Hematopoietic multipotent progenitor cell treated with erythropoietin and hydrocortisone succinate and interleukin-3 and kit ligand, for 17 days (in vitro differentiated cells): ENCODE measurements around the gene BCAS3.
"Not testable (repeated sequence)": the region's sequence is repeated elsewhere in the genome, so short reads cannot be mapped to it uniquely, and the experiment has no call there.

Source experiments
- DNase-seq: peaks from one replicate; pipeline ENCODE4 v3.0.0-alpha.2; 2015; ENCODE audit warnings: low spot score

The BCAS3 gene

DNA sequence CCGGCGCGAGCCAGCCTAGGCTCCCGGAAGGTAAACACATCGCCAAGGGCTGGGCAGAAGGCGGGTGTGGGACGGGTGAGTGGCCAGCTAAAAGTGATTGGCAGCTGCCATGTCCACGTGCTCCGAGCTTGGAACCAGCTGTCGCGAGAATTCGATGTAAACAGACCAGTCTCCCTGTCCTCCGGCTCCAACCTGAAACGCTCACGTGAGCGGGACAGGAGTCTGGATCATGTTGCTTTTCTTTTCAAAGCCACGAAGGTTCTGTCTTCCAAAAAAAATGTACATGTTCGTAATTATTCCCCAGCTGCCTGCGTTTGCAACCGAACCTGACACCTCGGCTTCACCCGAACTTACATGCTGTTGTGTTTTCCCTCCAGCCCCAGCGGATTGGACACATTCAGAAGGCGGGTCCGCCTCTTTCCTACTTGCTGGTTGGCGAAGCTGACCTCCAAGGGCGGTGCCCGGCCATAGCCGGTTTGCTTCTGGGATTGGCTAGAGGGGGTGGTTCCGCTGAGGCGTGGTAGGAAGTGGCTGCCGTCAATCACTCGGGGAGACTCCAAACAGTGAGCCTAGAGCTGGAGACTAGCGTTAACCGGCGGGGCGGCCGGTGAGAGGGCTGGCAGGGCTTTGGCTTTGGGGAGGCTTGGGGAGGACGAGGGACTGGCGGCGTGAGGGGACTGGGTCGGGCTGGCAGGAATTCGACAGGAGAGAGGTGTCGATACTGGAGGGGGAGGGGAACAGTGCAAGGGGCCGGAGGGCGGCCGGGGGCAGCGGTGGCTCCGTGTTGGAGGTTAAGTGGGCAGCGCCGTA lies at the start of gene BCAS3:
Gene BCAS3 (plus strand): TSS at position 544 of the 810 bp plus-strand sequence.
- peak; percentile 99 for DNase-seq

DNA sequence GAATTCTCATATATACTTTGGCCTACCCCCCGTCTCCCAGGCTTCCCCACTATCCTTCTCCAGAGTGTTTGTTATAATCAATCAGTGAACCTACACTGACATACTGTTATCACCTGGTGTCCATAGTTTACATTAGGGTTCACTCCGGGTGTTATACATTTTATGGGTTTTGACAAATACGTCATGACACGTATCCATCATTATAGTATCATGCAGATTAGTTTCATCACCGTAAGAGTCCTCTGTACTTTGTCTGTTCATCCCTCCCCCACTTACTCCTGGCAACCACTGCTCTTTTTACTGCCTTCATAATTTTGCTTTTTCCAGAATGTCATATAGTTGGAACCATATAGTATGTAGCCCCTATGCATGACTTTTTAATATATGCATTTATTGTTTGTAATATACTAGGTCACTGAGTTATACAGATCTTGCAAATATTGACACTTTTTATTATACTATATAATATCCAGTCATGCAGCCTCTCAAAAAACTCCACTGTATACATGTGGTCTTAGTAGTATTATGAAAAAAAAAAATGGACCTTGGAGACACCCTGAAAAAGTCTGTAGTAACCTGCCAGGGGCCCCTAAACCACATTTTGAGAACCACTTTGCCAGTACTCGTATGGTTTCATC lies 49.3 kb upstream of the BCAS3 start:
- no peak for DNase-seq

DNA sequence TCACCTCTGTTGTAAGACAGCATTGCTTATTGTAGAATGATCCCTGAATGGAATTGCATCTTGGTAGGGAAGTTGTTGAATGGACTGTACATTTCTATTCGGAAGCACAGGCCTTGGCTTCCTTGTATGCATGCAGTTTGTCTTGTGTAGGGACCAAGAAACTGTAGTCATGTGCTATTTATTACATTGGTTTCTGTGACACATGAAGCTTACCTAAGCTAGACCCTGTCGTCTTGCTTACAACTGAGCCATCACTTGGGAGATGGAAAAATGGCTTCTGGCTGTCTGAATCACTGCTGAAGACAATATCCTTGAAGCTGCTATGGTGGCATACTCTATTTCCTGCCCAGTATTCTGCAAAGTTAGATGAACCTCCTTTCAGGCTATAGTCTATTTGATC lies 48.5 kb upstream of the BCAS3 start:
- no peak for DNase-seq

DNA sequence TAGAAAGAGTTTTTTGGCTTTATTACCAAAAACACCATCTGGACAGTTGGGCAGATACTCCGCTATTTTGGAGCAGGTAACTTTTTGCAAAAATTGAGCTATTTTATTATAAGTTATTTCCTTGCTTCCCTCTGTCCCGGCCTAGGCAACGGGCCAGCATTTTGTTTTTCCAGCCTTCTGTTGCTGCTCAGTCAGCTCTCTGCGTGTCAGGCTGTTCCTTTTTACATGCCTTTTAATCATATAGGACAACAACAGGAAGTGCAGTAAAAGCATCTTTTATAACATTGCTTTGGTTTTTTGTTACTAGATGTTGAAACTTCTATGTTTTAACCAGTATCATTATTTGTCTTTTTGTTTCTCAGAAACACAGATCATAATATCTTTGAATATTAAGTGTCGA lies 47.3 kb upstream of the BCAS3 start:
- no peak for DNase-seq

DNA sequence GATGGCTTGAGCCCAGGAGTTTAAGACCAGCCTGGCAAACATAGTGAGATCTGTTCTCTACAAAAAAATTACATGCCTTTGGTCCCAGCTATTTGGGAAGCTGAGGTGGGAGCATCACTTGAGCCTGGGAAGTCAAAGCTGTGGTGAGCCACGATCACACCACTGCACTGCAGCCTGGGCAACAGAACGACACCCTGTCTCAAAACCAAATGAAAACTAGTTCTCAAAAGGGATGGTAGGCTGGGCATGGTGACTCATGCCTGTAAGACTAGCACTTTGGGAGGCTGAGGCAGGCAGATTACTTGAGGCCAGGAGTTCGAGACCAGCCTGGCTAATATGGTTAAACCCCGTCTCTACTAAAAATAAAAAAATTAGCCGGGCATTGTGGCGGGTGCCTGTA lies 46.5 kb upstream of the BCAS3 start:
- DNase-seq, result no peak

DNA sequence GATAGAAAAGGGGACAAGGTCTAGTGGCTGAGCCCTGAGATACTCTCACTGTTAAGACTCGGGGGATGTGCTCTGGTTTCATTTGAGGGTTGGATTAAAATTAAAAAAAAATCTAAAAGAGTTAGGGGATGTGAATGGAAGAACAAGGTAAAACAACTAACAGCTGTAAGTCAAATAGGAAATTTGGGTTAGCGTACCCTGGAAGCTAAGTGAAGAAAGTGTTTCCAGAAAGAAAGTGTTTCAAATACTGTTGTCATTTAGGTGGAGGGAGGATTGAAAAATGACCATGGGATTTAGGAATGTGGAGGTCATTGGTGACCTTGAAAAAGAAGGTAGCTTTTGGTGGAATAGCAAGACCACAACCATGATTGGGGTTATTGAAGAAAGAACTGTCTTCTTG lies 40.0 kb upstream of the BCAS3 start:
- DNase-seq, result no peak

DNA sequence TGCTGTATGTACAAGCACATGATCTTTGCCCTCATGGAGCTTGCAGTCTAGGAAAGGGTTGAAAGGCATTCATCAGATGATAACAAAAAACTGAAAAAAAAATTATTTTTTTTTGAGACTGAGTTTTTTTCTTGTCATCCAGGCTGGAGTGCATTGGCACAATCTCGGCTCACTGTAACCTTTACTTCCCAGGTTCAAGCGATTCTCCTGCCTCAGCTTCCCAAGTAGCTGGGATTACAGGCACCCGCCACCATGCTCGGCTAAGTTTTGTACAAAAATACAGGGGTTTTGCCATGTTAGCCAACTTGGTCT lies 38.7 kb upstream of the BCAS3 start:
- no peak for DNase-seq

DNA sequence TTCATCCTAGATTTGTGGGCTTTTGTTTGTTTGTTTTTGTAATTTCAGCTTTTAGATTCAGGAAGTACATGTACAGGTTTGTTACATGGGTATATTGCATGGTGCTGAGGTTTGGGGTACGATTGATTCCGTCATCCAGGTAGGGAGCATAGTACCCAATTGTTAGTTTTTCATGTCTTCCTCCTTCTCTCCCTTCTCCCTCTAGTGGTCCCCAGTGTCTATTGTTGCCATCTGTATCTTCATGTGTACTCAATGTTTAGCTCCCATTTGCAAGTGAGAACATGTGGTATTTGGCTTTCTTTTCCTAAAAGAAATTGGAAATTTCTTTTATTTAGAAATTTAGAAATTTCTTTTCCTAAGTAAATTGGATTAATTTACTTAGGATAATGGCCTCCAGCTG lies 37.1 kb upstream of the BCAS3 start:
- no peak for DNase-seq

DNA sequence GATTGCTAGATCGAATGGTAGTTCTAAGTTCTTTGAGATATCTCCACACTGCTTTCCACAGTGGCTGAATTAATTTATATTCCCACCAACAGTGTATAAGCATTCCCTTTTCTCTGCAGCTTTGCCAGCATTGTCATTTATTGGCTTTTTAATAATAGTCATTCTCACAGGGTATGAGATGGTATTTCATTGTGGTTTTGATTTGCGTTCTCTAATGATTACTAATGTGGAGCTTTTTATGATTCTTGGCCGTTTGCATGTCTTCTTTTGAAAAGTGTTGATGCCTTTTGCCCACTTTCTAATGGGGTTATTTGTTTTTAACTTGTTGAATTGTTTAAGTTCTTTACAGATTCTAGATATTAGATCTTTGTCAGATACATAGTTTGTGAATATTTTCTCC lies 36.5 kb upstream of the BCAS3 start:
- DNase-seq, result no peak

DNA sequence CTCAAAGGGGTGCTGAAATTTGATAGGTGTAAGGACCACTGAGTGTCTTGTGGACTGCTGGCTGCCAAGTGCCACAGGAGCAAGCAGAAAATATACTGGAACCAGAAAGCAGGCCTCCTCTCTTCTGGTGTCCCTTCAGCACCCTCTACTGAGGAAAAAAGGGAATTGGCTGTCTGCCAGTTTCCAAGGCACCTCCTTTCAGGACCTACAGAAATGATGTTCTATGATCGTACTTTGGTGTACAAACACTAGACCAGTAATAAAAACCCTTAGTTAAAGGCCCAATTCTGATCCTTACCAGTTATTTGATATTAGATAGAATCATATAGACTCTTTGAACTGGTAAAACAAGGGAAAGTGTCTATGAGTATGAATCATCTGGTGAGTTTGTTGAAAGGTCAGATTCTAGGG lies 35.8 kb upstream of the BCAS3 start:
- peak; percentile 91 for DNase-seq

DNA sequence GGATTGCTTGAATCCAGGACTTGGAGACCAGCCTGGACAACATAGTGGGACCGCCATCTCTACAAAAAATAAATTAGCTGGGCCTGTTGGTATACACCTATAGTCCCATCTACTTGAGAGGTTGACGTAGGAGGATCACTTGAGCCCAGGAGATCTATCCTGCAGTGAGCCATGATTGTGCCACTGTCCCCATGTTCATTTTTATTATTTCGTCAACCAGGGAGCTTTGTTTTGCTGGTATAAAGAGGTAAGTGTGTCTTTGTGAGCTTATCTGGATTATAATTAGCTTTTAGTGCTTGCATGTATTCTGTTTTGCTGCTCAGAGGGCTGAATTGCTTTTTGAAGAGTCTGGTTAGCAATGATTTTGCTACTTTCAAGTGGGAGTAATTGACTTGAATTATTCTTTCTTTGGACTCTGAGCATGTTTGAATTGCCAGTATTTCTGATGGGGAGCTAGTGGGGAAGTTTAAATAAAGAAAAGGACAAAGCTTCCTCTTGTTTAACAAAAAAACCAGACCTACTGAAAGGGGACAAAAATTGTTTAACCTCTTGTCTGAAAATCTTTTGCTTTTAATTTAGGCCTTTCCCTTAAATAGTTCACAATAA lies 31.6 kb upstream of the BCAS3 start:
- no peak for DNase-seq

DNA sequence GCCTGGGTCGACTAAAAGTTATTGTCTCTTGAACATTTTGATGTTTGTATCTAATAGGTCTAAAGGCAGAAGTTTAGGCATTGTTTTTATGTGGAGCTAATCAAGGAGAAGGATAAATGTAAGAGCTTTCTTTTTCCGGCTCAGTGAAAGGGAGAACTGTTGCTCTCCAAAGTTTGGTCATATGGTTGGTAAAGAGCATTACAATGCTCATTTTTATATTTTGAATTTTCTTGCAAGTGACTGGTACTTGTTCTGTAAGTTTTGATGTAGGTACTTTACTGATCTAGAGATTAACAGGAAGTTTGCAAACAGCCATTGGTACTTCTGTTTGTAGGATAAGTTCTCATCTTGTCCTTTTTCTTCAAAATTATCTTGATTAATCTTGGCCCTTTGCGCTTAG lies 30.9 kb upstream of the BCAS3 start:
- DNase-seq, result no peak

DNA sequence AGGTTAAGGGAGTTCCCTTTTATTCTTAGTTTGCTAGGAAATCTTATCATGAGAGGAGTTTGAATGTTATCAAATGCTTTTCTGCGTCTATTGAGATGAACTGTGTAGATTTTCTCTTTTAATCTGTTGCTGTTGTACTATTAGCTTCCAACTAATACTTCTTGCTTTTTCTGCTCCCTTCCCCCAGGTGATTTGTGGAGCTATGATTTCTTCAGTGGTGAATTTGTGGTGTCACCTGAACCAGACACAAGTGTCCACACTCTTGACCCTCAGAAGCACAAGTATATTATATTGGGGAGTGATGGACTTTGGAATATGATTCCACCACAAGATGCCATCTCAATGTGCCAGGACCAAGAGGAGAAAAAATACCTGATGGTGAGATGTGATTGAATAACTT lies 29.9 kb upstream of the BCAS3 start:
- no peak for DNase-seq

DNA sequence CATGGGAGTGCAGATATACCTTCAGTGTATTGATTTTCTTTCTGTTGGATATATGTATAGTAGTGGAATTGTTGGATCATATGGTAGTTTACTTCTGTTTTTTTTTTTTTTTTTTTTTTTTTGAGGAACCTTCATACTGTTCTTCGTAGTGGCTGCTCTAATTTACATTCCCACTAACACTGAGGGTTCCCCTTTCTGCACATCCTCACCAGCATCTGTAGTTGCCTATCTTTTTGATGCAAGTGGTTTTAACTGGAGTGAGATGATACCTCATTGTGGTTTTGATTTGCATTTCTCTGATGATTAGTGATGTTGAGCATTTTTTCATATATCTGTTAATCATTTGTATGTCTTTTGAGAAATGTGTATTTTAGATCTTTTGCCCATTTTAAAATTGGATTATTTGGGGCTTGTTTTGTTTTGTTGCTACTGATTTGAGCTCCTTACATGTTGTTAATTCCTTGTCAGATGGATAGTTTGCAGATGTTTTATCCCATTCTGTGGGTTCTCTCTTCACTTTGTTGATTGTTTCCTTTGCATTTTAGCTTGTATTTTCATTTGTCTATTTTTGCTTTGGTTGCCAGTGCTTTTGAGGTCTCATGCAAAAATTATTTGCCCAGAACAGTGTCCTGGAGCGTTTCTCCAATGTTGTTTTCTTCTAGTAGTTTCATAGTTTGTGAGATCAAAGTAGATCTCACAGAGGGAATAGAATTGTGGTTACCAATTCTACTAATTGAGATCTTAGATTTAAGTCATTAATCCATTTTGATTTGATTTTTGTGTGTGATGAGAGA lies 25.0 kb upstream of the BCAS3 start:
- no peak for DNase-seq

DNA sequence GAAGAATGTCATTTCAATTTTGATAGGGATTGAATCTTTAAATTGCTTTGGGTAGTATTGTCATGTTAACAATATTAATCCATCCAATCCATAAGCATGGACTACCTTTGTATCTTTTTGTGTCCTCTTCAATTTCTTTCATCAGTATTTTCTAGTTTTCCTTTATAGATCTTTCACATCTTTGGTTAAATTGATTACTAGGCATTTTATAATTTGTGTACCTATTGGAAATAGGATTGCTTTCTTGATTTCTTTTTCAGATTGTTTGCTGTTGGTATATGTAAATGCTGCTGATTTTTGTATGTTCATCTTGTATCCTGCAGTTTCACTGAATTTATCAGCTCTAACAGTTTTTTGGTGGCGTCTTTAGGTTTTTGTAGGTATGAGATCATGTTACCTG lies 24.1 kb upstream of the BCAS3 start:
- DNase-seq, result no peak

DNA sequence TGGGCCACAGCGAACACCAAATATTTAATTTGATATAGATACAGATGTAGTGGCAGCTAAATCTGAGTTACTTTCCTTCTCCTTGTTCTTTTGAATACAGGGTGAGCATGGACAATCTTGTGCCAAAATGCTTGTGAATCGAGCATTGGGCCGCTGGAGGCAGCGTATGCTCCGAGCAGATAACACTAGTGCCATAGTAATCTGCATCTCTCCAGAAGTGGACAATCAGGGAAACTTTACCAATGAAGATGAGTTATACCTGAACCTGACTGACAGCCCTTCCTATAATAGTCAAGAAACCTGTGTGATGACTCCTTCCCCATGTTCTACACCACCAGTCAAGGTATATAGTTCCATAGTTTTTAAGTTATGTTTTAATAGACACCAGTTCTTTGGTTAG lies 21.2 kb upstream of the BCAS3 start:
- no peak for DNase-seq

DNA sequence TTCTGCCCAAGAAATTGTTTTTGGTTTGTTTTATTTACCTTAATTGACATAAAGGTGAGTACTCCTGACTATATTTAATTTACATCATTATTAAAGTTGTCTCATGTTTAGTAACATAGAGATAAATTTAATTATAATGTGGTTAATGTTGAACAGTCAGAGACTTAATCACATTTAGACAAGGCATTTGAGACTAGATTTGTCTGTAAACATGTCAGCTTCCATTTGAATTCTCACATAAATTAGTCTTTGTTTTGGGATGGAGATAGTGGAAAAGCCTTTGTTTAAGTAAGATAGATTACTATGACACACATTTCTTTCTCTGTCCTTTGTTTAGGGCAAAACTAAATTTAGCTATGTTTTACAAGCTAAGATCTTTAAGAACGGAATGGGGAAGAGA lies 18.5 kb upstream of the BCAS3 start:
- DNase-seq, result no peak

DNA sequence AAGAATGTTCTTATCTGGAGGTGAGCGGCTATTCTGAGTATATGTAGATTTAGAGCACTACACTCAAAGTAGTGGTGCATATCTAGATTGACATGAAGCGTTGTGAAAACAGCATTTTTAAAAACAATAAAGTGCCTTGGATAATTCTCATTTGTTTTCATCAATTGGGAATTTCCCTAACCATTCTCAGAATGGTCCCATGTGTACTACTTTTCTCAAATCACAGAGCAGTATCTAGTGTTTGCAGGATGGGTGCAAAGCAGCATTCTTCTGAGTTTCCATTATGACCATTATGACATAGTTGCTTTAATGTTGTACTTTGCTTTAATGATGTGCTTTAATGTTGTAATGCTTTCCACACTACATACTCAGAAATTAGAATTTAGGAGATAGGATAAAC lies 16.2 kb upstream of the BCAS3 start:
- no peak for DNase-seq

DNA sequence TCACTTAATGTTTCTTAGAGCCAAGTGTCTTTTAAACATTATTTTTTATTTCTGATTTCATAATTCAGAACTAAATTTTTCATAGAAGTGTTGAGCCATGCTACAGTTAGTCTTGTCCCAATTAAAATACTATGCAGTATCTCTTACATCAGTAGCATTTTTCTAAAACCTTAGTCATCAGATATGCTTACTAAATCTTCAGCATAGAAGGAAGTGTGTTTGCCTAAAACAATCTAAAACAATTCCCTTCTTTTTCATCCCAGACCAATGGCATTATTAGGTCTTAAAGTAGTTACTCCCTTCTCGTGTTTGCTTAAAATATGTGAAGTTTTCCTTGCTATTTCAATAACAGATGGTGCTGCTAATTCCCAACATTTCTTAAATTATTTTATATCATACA lies 13.6 kb upstream of the BCAS3 start:
- no peak for DNase-seq

DNA sequence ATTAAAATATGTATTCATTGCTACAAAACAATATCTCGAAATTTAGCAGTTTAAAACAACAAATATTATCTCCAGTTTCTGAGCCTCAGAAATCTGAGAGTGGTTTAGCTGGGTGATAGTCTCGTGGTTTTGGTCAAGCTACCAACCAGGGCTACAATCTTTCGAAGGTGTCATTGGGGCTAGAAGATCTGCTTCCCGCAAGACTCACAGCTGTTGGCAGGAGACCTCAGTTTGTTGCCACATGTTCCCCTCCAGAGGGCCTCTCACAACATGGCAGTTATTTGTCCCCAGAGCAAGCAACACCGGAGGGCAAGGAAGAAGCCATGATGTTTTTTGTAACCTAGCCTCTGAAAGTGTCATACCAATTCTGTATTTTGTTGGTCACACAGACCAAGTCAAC lies 12.0 kb upstream of the BCAS3 start:
- no peak for DNase-seq

DNA sequence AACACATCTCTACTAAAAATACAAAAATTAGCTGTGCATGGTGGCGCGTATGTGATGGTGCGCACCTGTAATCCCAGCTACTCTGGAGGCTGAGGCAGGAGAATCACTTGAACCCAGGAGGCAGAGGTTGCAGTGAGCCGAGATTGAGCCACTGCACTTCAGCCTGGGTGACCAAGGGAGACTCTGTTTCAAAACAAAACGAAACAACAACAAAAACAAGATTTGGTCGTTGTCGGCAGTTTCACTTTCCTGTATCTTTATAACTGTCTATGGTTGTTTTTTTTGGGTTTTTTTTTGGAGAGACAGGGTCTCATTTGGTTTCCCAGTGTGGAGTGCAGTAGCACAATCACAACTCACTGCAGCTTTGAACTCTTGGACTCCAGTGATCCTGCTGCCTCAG lies 8.9 kb upstream of the BCAS3 start:
- DNase-seq, result not testable (repeated sequence)

DNA sequence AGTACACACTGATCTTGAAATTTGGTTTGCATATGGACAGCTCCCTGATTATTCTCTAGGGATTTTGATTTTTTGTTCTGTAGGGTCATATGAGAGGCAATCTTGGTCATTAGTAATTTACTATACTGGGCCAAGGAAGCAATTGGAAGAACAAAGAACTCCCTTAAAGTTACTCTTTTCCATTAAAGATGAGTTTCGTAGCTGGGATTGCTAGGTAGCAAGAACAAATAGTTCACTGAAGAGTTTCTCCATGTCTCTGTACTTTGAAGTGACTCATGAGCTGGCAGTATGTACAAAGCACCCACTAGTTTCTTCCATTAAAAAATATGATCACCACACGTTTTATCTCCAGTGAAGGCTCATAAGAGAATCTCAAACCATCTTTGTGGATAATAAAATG lies 6.2 kb upstream of the BCAS3 start:
- no peak for DNase-seq

DNA sequence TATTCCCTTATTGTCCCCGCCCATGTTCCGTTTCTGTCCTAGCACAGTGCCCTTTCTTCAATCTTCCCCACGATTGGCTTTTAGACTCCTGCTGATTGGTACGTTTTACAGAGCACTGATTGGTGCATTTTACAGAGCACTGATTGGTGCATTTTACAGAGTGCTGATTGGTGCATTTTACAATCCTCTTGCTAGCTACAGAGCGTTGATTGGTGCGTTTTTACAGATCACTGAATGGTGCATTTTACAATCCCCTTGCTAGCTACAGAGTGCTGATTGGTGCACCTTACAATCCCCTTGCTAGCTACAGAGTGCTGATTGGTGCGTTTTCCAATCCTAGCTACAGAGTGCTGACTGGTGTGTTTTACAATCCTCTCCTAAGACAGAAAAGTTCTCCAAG lies 3.0 kb upstream of the BCAS3 start:
- DNase-seq, result peak; percentile 36
